Fibroblast of the aortic adventitia (primary cell): Measurements from ENCODE around the gene CD300LG. TPM values are rescaled to one million over a fixed set of nuclear protein-coding genes. Genes with fewer than 3 reads are reported as not detected.
A peak's percentile ranks its signal among the peaks of the same experiment; 100 is the strongest.

Source experiments
- DNase-seq: peaks from one replicate; pipeline ENCODE4 v3.0.0-alpha.2; 2010; ENCODE audit warnings: low read depth
- H3K4me3 ChIP-seq: 2 replicates; pipeline ENCODE4 v1.5.1; 2011; ENCODE audit warnings: low read depth, mild to moderate bottlenecking, control low read depth, low read length, moderate library complexity
- total RNA-seq: library from RNA; depleted of rRNA; stranded (reverse); fragments of >200 nt; gene quantifications from 2 replicates; pipeline ENCODE4 v1.2.3, GENCODE V29; 2012; ENCODE audit warnings: low replicate concordance
- TF ChIP-seq, protein P1 (sequence below): IDR thresholded peaks from 2 replicates; pipeline ENCODE4 v1.5.1; 2011; ENCODE audit warnings: mild to moderate bottlenecking, low read length, control low read depth, inconsistent platforms; ENCODE audit not compliant: insufficient read depth

Gene CD300LG
- total RNA-seq, 1 donor, result not detected

DNA sequence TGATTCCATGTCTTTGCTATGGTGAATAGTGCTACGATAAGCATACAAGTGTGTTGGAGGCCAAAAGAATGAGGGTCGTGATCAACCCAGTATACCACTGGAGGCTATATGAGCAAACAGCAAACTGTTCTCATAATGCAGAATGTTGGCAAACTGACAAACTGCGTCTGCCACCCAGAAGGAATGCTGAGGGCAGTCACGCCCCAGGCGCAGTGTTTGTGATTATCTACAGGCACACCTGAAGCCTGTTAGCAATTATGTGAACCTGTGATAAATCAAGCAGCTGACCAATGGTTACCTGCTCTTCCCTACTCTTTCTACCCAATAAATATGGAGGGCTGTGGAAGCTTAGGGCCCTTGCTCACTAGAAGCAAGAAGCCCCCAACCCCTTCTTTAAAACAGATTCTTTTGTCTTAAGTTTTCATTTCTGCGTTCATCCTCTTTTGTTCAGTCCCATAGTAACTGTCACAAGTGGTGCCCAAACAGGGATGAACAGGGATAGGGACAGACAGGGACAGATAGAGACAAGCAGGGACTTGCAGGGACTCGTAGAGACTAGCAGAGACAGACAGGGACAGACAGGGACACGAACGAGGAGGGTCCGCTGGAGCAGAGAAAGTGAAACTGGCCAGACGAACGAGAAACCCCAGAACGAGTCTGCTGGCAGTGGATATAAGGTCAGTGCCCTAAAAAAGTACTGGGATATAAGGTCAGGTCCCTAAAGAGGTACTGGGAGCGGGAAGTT is 25.1 kb downstream of the CD300LG start:
- TF ChIP-seq, protein P1, sequence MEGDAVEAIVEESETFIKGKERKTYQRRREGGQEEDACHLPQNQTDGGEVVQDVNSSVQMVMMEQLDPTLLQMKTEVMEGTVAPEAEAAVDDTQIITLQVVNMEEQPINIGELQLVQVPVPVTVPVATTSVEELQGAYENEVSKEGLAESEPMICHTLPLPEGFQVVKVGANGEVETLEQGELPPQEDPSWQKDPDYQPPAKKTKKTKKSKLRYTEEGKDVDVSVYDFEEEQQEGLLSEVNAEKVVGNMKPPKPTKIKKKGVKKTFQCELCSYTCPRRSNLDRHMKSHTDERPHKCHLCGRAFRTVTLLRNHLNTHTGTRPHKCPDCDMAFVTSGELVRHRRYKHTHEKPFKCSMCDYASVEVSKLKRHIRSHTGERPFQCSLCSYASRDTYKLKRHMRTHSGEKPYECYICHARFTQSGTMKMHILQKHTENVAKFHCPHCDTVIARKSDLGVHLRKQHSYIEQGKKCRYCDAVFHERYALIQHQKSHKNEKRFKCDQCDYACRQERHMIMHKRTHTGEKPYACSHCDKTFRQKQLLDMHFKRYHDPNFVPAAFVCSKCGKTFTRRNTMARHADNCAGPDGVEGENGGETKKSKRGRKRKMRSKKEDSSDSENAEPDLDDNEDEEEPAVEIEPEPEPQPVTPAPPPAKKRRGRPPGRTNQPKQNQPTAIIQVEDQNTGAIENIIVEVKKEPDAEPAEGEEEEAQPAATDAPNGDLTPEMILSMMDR, result no peak
- DNase-seq, result no peak
- H3K4me3 ChIP-seq, result peak overlapping the region; percentile 37

DNA sequence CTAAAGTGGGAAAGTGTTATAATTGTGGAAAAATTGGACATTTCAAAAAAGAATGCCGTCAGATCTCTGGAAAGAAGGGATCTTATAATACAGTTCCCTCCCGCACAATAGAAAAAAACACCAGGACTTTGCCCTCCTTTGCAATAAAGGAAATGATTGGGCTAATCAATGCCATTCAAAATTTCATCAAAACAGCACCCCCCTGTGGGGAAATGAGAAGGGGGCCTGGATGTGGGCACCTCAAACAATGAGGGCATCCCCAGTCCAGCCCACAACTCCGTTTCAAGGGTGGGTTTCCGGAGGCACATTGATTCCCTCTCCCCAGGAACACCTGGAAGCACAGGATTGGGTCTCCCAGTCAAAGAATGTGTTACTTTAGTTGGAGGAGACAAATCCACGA is 26.1 kb downstream of the CD300LG start:
- TF ChIP-seq, protein P1, result no peak
- DNase-seq, result no peak

DNA sequence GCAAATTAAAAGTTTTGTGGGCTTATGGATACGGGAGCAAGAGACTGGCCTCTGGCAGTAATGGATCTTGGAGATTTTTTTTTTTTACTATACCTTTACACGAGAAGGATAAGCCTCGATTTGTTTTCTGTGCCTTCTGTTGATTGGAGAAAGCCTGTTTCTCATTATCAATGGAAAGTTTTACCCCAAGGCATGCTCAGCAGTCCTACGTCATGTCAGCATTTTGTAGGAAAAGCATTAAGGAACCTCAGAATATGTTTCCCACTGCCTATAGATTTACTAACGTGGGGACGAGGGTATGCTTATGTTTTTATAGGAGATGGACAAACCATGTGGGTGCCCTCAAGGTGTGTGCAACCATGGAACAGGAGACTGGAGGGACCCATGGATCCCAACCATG is 26.8 kb downstream of the CD300LG start:
- DNase-seq, result no peak
- TF ChIP-seq, protein P1, result no peak
- H3K4me3 ChIP-seq, result no peak overlapping the region

More for the DNA sequence above, 26.1 kb downstream of the CD300LG start:
- no peak overlapping the region for H3K4me3 ChIP-seq

DNA sequence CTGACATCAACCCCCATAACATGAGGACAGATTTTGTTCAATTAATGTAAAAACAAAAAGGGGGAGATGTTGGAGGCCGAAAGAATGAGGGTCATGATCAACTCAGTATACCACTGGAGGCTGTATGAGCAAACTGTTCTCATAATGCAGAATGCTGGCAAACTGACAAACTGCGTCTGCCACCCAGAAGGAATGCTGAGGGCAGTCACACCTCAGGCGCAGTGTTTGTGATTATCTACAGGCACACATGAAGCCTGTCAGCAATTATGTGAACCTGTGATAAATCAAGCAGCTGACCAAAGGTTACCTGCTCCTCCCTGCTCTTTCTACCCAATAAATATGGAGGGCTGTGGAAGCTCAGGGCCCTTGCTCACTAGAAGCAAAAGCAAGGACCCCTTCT is 27.3 kb downstream of the CD300LG start:
- no peak for DNase-seq
- TF ChIP-seq, protein P1, result no peak
- H3K4me3 ChIP-seq, result no peak overlapping the region

DNA sequence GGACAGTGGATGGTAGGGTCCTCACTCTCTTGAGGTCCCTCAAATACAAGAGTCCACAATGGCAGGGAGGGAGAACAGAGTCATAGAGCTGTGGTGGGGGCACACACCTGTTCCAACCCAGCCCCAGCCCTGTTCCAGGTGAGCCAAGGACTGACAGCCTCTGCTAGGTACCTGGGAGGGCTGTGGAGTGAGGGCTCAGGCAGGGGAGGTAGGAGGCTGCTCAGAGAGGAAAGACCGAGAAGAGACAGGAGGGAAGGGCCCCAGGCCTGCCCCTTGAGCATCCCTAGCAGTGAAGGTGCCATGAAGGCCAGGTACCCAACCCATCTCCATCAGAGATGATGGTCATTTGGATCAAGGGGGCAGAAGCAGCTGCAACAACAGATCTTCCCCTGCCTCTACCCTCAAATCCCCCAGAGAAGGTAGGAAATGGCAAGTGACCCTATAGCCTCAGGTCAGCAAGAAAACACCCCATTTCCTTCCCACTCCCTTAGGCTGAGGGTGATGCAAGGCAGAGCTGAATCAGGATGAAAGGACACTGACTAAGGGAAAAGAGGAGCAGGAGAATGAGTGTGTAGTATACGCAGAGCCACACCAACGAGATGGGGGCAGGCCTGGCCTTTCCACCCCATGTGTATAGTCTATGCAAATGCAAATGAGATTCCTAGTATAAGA is 28.6 kb downstream of the CD300LG start:
- no peak overlapping the region for H3K4me3 ChIP-seq
- TF ChIP-seq, protein P1, result no peak
- DNase-seq, result no peak

DNA sequence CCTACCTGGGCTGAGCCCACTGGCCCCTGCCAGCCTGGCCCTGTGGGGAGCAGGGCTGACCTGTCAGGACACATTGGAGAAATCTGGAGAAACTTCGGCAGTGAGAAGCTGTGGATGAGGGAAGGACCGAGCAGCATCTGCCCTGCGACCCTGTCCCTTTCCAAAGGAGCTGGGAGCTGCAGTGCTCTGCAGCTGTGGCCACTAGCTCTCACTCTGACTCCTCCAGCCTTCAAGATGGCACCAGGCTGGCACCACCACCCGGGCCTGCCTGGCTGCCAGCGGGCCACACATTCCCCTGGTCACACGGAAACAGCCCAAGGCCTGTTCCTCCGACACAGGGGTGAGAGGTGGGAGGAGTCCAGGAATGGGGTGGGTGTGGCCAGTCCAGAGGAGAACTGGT is 30.1 kb downstream of the CD300LG start:
- TF ChIP-seq, protein P1, result no peak
- no peak for DNase-seq
- no peak overlapping the region for H3K4me3 ChIP-seq
